GM13977 (cell line): Measurements from ENCODE around the gene DPYSL5.

Experiments used
- DNase-seq: peaks from one replicate; pipeline ENCODE4 v3.0.0; 2012; ENCODE audit warnings: low spot score
- in situ Hi-C: fragments of 300-500 bp; cut with MboI; formaldehyde crosslinking; loops from one replicate; pipeline ENCODE4 v1.12.0; 2022; ENCODE audit warnings: low sequenced_read_pairs, low pct_unique_long_range_greater_than_20kb, mixed read lengths, inconsistent platforms; ENCODE audit not compliant: unreplicated experiment
- TF ChIP-seq, protein P1 (sequence below): IDR thresholded peaks from 2 replicates; pipeline ENCODE4 v1.5.1; 2012; ENCODE audit warnings: mild to moderate bottlenecking, control low read depth; ENCODE audit not compliant: insufficient read depth; ENCODE audit errors: extremely low read depth, missing control alignments

The DPYSL5 gene

GRCh38 chr2:26898480-26899078, 50.6 kb downstream of the DPYSL5 start:
- TF ChIP-seq, protein P1, sequence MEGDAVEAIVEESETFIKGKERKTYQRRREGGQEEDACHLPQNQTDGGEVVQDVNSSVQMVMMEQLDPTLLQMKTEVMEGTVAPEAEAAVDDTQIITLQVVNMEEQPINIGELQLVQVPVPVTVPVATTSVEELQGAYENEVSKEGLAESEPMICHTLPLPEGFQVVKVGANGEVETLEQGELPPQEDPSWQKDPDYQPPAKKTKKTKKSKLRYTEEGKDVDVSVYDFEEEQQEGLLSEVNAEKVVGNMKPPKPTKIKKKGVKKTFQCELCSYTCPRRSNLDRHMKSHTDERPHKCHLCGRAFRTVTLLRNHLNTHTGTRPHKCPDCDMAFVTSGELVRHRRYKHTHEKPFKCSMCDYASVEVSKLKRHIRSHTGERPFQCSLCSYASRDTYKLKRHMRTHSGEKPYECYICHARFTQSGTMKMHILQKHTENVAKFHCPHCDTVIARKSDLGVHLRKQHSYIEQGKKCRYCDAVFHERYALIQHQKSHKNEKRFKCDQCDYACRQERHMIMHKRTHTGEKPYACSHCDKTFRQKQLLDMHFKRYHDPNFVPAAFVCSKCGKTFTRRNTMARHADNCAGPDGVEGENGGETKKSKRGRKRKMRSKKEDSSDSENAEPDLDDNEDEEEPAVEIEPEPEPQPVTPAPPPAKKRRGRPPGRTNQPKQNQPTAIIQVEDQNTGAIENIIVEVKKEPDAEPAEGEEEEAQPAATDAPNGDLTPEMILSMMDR: no peak
- DNase-seq: no peak
- in situ Hi-C loops: no loop called here

DNA sequence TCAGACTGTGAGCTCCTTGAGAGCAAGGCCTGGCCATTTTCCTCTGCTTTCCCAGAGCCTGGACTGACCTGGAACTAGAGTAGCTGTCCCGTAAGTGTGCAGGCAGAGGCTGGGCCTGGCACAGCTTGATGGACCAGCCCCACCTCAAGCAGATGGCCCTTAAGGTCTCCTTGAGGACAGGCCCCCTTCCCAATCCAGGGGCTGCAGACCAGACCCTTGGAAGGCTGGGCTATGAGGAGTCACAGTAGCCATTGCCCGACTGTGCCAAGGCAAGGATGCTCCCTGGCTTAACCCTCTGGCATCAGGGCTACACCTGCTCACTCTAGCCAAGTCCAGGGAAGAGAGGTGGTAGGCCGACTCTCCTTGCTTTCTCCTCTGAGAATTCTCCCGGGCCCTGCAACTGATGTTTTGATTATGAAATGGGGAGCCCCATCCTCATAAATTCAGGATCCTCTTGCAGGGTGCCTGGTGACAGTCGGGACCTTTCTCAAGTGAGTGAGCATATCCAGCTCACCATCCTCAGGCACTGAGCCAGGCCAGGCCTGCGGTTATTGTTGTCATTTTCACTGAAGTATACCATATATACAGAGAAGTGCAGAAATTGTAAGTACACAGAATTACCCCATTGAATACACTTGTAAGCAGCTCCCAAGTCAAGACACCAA, 51.7 kb downstream of the DPYSL5 start:
- in situ Hi-C loops: no loop called here
- no peak for DNase-seq
- TF ChIP-seq, protein P1: no peak

DNA sequence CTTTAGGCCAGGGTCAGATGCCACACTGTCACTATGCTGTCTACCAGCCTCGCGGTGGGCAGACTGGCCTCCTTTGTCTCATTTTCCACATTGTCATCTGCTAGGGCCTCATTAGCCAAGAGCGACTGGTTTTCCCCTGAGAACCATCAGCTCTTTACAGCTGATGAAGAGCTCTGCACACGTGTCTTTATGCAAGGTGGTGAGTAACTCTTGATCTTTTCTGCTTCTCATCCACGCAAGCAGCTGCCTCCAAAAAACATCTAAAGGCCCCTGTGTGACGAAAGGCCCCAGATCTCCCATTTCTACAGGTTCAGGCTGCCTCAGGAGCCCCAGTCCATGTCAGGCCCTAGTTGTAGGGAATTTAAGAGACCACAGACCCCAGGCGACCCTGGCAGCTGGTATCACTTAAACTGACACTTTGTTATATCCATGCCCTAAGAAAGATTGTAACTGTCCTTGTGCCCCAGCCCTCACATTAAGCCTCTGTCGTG, 52.9 kb downstream of the DPYSL5 start:
- in situ Hi-C loops: no loop called here
- DNase-seq: no peak
- TF ChIP-seq, protein P1: no peak

- TF ChIP-seq, protein P1: no peak
- in situ Hi-C loops: no loop called here
- no peak for DNase-seq
Observed at GRCh38 chr2:26901326-26902183, 53.6 kb downstream of the DPYSL5 start.

DNA sequence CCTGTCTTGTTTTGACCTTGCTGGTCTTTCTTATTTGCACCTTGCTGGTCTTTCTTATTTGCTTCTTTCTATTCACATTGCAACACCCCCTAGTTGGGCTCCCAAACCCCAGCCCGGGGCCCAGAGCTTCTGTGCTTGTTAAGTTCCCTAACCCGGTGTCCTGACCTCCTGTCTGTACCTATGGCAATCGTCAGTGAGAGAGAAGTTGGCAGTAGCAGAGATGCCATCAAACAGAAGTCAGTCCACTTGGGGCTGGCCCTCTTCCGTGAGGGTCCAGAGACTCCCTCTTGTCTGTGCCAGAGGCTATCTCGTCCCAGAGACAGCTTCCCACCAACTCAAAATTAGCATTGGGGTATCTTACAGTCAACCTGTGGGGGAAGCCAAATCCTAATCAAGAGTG, 55.7 kb downstream of the DPYSL5 start:
- in situ Hi-C loops: no loop called here
- TF ChIP-seq, protein P1: no peak
- no peak for DNase-seq

DNA sequence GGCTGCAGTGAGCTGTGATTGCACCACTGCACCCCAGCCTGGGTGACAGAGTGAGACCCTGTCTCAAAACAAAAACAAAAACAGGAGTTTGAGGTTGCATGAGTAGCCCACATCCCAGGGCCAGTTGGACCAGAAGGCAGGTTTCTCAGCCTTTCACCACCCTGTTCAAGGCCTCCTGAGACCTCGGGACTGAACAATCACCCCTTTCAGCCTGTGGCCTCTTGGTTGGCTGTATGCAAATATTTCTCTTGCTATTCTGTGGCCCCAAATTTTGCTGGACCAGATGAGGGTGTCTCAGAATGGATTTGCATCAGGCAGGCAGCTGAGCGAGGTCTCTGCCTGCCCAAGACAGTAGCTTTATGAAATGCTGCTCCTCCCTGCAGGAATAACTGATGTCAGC, 56.9 kb downstream of the DPYSL5 start:
- in situ Hi-C loops: no loop called here
- TF ChIP-seq, protein P1: no peak
- peak; percentile 26 for DNase-seq
